Kidney tubule cell (primary cell): Measurements from ENCODE around the gene RPL41.
A peak's percentile ranks its signal among the peaks of the same experiment; 100 is the strongest.
"Not testable (repeated sequence)": the region's sequence is repeated elsewhere in the genome, so short reads cannot be mapped to it uniquely, and the experiment has no call there.

Source experiments
- DNase-seq: peaks from one replicate; pipeline ENCODE4 v3.0.0-alpha.2; 2018; ENCODE audit warnings: low spot score

The RPL41 gene

GRCh38 chr12:56116267-56117081 is at the start of gene RPL41:
TSS of gene RPL41 (plus strand) at chr12:56116633.
- peak; percentile 95 for DNase-seq

GRCh38 chr12:56071648-56072047 is 44.8 kb upstream of the RPL41 start:
- peak; percentile 50 for DNase-seq

- DNase-seq: no peak
Measured at GRCh38 chr12:56074396-56074795, 42.0 kb upstream of the RPL41 start.

GRCh38 chr12:56077966-56078365 is 38.5 kb upstream of the RPL41 start:
- DNase-seq: not testable (repeated sequence)

GRCh38 chr12:56078427-56078826 is 38.0 kb upstream of the RPL41 start:
- DNase-seq: no peak

- DNase-seq: peak; percentile 91
Measured at GRCh38 chr12:56078931-56079722, 37.3 kb upstream of the RPL41 start.

GRCh38 chr12:56079723-56080555 is 36.5 kb upstream of the RPL41 start, which contains the start of gene ERBB3:
TSS of gene ERBB3 (plus strand) at chr12:56080165. CDS start at chr12:56080301, 136 bp downstream.
- peak; percentile 87 for DNase-seq

- DNase-seq: peak; percentile 63
Measured at GRCh38 chr12:56080556-56081138, 35.8 kb upstream of the RPL41 start.

- DNase-seq: no peak
Measured at GRCh38 chr12:56081393-56082347, 34.8 kb upstream of the RPL41 start.

GRCh38 chr12:56082382-56082781 is 34.1 kb upstream of the RPL41 start:
- DNase-seq: no peak

- no peak for DNase-seq
Measured at GRCh38 chr12:56082967-56083366, 33.5 kb upstream of the RPL41 start.

GRCh38 chr12:56084958-56085543 is 31.4 kb upstream of the RPL41 start:
- DNase-seq: no peak

GRCh38 chr12:56086096-56086495 is 30.3 kb upstream of the RPL41 start:
- peak; percentile 51 for DNase-seq

GRCh38 chr12:56086608-56087007 is 29.8 kb upstream of the RPL41 start:
- DNase-seq: no peak

- DNase-seq: no peak
Measured at GRCh38 chr12:56087220-56087619, 29.2 kb upstream of the RPL41 start.

GRCh38 chr12:56097738-56098137 is 18.7 kb upstream of the RPL41 start:
- DNase-seq: no peak

- DNase-seq: no peak
Measured at GRCh38 chr12:56098592-56098991, 17.8 kb upstream of the RPL41 start.

GRCh38 chr12:56099787-56100186 is 16.6 kb upstream of the RPL41 start:
- no peak for DNase-seq

- no peak for DNase-seq
Measured at GRCh38 chr12:56101045-56101444, 15.4 kb upstream of the RPL41 start.

- no peak for DNase-seq
Measured at GRCh38 chr12:56102683-56103065, 13.8 kb upstream of the RPL41 start.
